BJ (cell line): ENCODE measurements around the gene UQCRH. TPM values are rescaled to one million over a fixed set of nuclear protein-coding genes. Genes with fewer than 3 reads are reported as not detected.

Experiments
- CTCF ChIA-PET: fragments of 350-600 bp; formaldehyde crosslinking; extraction: SDS; loops from one replicate; lab custom pipeline; 2021; ENCODE audit warnings: antibody characterized with exemption, inconsistent platforms; lab: Yijun Ruan, JAX
- POLR2A ChIA-PET: fragments of 300-600 bp; sonication (Branson Sonifier 250); formaldehyde crosslinking; extraction: SDS; loops from one replicate; lab custom pipeline; 2021; ENCODE audit warnings: antibody characterized with exemption; lab: Charles Lee
- DNase-seq: peaks from one replicate; pipeline ENCODE4 v3.0.0-alpha.2; 2011; ENCODE audit warnings: low read depth
- H3K27me3 ChIP-seq: 2 replicates; pipeline ENCODE4 v1.6.0; 2011; ENCODE audit warnings: low read length; ENCODE audit not compliant: control insufficient read depth, insufficient read depth
- H3K36me3 ChIP-seq: 2 replicates; pipeline ENCODE4 v1.5.1; 2011; ENCODE audit warnings: low read length; ENCODE audit not compliant: control insufficient read depth, insufficient read depth
- H3K4me3 ChIP-seq: 2 replicates; pipeline ENCODE4 v1.5.1; 2011; ENCODE audit warnings: low read depth, mild to moderate bottlenecking, control low read depth, low read length
- CTCF ChIP-seq: IDR thresholded peaks from 2 replicates; pipeline ENCODE4 v1.5.1; 2011; ENCODE audit warnings: low read depth, mild to moderate bottlenecking, control low read depth, inconsistent platforms, low read length, moderate library complexity; ENCODE audit not compliant: insufficient read depth
- polyA plus RNA-seq: library from polyadenylated mRNA; depleted of rRNA; stranded (reverse); fragments of >200 nt; gene quantifications from 2 replicates; pipeline ENCODE4 v1.2.3, GENCODE V29; 2011

Gene UQCRH
- polyA plus RNA-seq, 1 experiment = 188 TPM

GRCh38 chr1:46268578-46268977 lies 34.9 kb upstream of the UQCRH start:
- POLR2A ChIA-PET = no interaction called here
- no peaks in the 10 kb centered on the region for H3K36me3 ChIP-seq

GRCh38 chr1:46274225-46275029 lies 29.1 kb upstream of the UQCRH start:
- ChIA-PET CTCF (interaction anchor here (0.6 to 3.2 kb wide), 7 partner anchors 10 to 42 kb away, joined by 3 to 14 read pairs (median 4); no protein-coding TSS in a partner anchor), POLR2A (interaction anchor here (0.5 kb wide), 1 partner anchor 132 kb away, joined by 5 read pairs; no protein-coding TSS in a partner anchor)
- DNase-seq = no peak
- Histone ChIP-seq H3K27me3 (no peaks in the 10 kb centered on the region), H3K36me3 (peaks cover 3% of the 10 kb centered on the region; the same call in 1 of the 2 replicates), H3K4me3 (no peak overlapping the region)
- TF ChIP-seq CTCF = no peak

More at GRCh38 chr1:46268578-46268977, 34.9 kb upstream of the UQCRH start:
- CTCF ChIA-PET = interaction anchor here (1.5 kb wide), 1 partner anchor 79 kb away, joined by 3 read pairs; no protein-coding TSS in a partner anchor
- no peak overlapping the region for H3K4me3 ChIP-seq
- no peaks in the 10 kb centered on the region for H3K27me3 ChIP-seq
- DNase-seq = no peak
- no peak for TF ChIP-seq CTCF

- ChIA-PET CTCF (interaction anchor here (1.5 to 3.2 kb wide), 3 partner anchors 10 to 26 kb away, joined by 4 to 14 read pairs (median 4); no protein-coding TSS in a partner anchor), POLR2A (no interaction called here)
- Histone ChIP-seq H3K4me3 (no peak overlapping the region), H3K36me3 (peaks cover 5% of the 10 kb centered on the region), H3K27me3 (no peaks in the 10 kb centered on the region)
- no peak for TF ChIP-seq CTCF
- DNase-seq = no peak
Observed at GRCh38 chr1:46275030-46275337, 28.5 kb upstream of the UQCRH start.

GRCh38 chr1:46277658-46278373 lies 25.7 kb upstream of the UQCRH start:
- ChIA-PET CTCF (interaction anchor here (0.9 to 3.2 kb wide), 2 partner anchors 7 to 33 kb away, joined by 4 to 14 read pairs; no protein-coding TSS in a partner anchor), POLR2A (no interaction called here)
- Histone ChIP-seq H3K27me3 (no peaks in the 10 kb centered on the region), H3K4me3 (no peak overlapping the region), H3K36me3 (peaks cover 15% of the 10 kb centered on the region)
- TF ChIP-seq CTCF = no peak
- DNase-seq = no peak

GRCh38 chr1:46278807-46279206 lies 24.7 kb upstream of the UQCRH start:
- H3K27me3 ChIP-seq = no peaks in the 10 kb centered on the region

More at GRCh38 chr1:46278807-46279206, 24.7 kb upstream of the UQCRH start:
- ChIA-PET CTCF (no interaction called here), POLR2A (no interaction called here)
- no peak for TF ChIP-seq CTCF
- no peak for DNase-seq
- H3K36me3 ChIP-seq = peaks cover 15% of the 10 kb centered on the region
- no peak overlapping the region for H3K4me3 ChIP-seq
